DND-41 (cell line): ENCODE results near the gene RCAN1.

Source experiments
- ATAC-seq: fragments of 200-7000 bp; cut with Tn5 transposase; 3 replicates; pipeline ENCODE4 v1.9.1; 2021; ENCODE audit warnings: low read depth; ENCODE audit not compliant: insufficient read depth
- DNase-seq: peaks from one replicate; pipeline ENCODE4 v3.0.0-alpha.2; 2020
- H2AFZ ChIP-seq: 2 replicates; pipeline ENCODE4 v1.6.0; 2012; ENCODE audit warnings: low read depth, low read length
- H3K27ac ChIP-seq: 2 replicates; pipeline ENCODE4 v1.5.1; 2012; ENCODE audit warnings: low read length, inconsistent platforms
- H3K27me3 ChIP-seq: fragments of 200-600 bp; sonication (generic); 2 replicates; pipeline ENCODE4 v1.6.0; 2012; ENCODE audit warnings: low read length, mild to moderate bottlenecking, inconsistent platforms; ENCODE audit not compliant: insufficient read depth, poor library complexity
- H3K36me3 ChIP-seq: 2 replicates; pipeline ENCODE4 v1.5.1; 2012; ENCODE audit warnings: low read length, inconsistent platforms; ENCODE audit not compliant: insufficient read depth
- H3K4me1 ChIP-seq: 2 replicates; pipeline ENCODE4 v1.5.1; 2012; ENCODE audit warnings: mild to moderate bottlenecking, low read length; ENCODE audit not compliant: insufficient read depth
- H3K4me2 ChIP-seq: 2 replicates; pipeline ENCODE4 v1.6.0; 2012; ENCODE audit warnings: mild to moderate bottlenecking, moderate library complexity, low read length, inconsistent platforms; ENCODE audit not compliant: insufficient read depth
- H3K4me3 ChIP-seq, 2 experiments: fragments of 200-600 bp in 1 of 2; shearing (Covaris generic) in 1 of 2; 2 replicates each; pipeline ENCODE4 v1.5.1; 2012 to 2016; ENCODE audit warnings: inconsistent platforms in 2 of 2, low read length in 2 of 2, mild to moderate bottlenecking in 2 of 2, low read depth in 1 of 2, moderate library complexity in 1 of 2
- H3K79me2 ChIP-seq: 2 replicates; pipeline ENCODE4 v1.6.0; 2012; ENCODE audit warnings: low read length, inconsistent platforms; ENCODE audit not compliant: insufficient read depth
- H3K9ac ChIP-seq: 2 replicates; pipeline ENCODE4 v1.6.0; 2012; ENCODE audit warnings: low read depth, mild to moderate bottlenecking, inconsistent platforms, low read length, moderate library complexity
- H3K9me3 ChIP-seq: 2 replicates; pipeline ENCODE4 v1.5.1; 2012; ENCODE audit warnings: low read length, moderate library complexity, mild to moderate bottlenecking, inconsistent platforms; ENCODE audit not compliant: insufficient read depth, severe bottlenecking
- H4K20me1 ChIP-seq: 2 replicates; pipeline ENCODE4 v1.6.0; 2012; ENCODE audit warnings: low read length; ENCODE audit not compliant: insufficient read depth
- CTCF ChIP-seq: IDR thresholded peaks from 2 replicates; pipeline ENCODE4 v1.5.1; 2012; ENCODE audit warnings: borderline replicate concordance, low read length, moderate library complexity, mild to moderate bottlenecking; ENCODE audit not compliant: poor library complexity, severe bottlenecking; ENCODE audit errors: extremely low read depth
- EZH2 ChIP-seq: IDR thresholded peaks from 3 replicates; pipeline ENCODE4 v1.6.1; 2012; ENCODE audit warnings: borderline replicate concordance, low read depth, mild to moderate bottlenecking, moderate library complexity, low read length, inconsistent platforms; ENCODE audit not compliant: severe bottlenecking

The RCAN1 gene

DNA sequence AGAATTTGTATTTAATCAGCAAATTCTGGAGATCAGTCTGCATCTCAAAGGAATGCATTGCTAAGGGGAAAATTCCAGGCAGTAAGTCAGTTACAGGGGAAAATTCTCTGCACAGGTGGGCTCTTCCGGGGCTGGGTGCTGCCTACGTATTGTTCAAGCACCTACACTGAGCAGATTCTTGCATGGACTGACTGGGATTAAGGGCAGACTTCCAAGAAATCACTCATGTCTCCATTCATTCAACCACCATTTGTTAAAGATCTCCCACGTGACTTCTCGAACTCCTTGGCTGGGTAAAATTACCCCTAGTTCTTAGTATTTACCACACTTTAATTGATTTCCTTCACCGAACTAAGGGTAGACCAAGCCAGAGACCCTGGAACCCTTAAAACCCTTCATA, 74.7 kb downstream of the RCAN1 start:
- no peaks in the 10 kb centered on the region for H3K9me3 ChIP-seq
- DNase-seq (no peak), ATAC-seq (no peak)
- no peak overlapping the region for H2AFZ ChIP-seq
- H3K27ac ChIP-seq: no peak overlapping the region
- no peak overlapping the region for H3K9ac ChIP-seq
- peaks cover 9% of the 10 kb centered on the region for H3K79me2 ChIP-seq
- no peak overlapping the region for H3K4me3 ChIP-seq
- no peaks in the 10 kb centered on the region for H4K20me1 ChIP-seq
- no peak for TF ChIP-seq CTCF
- H3K4me1 ChIP-seq: no peaks in the 10 kb centered on the region
- H3K36me3 ChIP-seq: no peaks in the 10 kb centered on the region
- H3K4me2 ChIP-seq: no peak overlapping the region
- no peaks in the 10 kb centered on the region for H3K27me3 ChIP-seq

- H3K27ac ChIP-seq: no peak overlapping the region
- no peak overlapping the region for H3K4me3 ChIP-seq
- H3K79me2 ChIP-seq: peaks cover 7% of the 10 kb centered on the region
- ATAC-seq (no peak), DNase-seq (no peak)
- no peak overlapping the region for H2AFZ ChIP-seq
- no peak overlapping the region for H3K9ac ChIP-seq
- no peaks in the 10 kb centered on the region for H3K4me1 ChIP-seq
- H4K20me1 ChIP-seq: peaks cover 4% of the 10 kb centered on the region; the same call in 1 of the 2 replicates
- H3K9me3 ChIP-seq: no peaks in the 10 kb centered on the region
- no peak for TF ChIP-seq CTCF
- no peak for TF ChIP-seq EZH2
- no peaks in the 10 kb centered on the region for H3K27me3 ChIP-seq
- no peaks in the 10 kb centered on the region for H3K36me3 ChIP-seq
- H3K4me2 ChIP-seq: no peak overlapping the region
Measured at GRCh38 chr21:34537838-34538237, 77.1 kb downstream of the RCAN1 start.

DNA sequence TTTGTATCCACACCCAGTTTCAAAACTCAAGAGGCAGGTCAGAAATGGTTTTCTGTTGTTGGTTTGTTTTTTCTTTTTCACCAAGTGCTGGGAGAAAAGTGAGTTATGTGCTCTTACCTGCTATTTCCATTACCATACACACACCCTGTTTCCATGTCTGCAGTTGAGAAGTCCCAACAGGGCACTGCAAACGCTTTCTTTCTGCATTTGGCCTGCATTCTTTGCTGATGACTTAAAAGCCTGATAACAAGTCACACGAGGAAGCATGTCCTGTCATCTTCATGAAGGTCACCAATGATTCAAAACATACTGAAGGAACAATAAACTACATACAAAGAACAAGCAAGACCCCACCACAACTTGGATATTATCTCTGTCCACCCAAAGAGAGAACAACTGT, 78.1 kb downstream of the RCAN1 start:
- H4K20me1 ChIP-seq: peaks cover 4% of the 10 kb centered on the region; the same call in 1 of the 2 replicates
- no peak for ATAC-seq

More for the DNA sequence above, 78.1 kb downstream of the RCAN1 start:
- no peak overlapping the region for H2AFZ ChIP-seq
- H3K36me3 ChIP-seq: no peaks in the 10 kb centered on the region
- no peak overlapping the region for H3K4me2 ChIP-seq
- H3K4me3 ChIP-seq: no peak overlapping the region
- TF ChIP-seq CTCF (no peak), EZH2 (no peak)
- H3K27ac ChIP-seq: no peak overlapping the region
- H3K9ac ChIP-seq: no peak overlapping the region
- H3K9me3 ChIP-seq: no peaks in the 10 kb centered on the region
- peaks cover 7% of the 10 kb centered on the region for H3K79me2 ChIP-seq
- no peak for DNase-seq
- no peaks in the 10 kb centered on the region for H3K27me3 ChIP-seq
- H3K4me1 ChIP-seq: no peaks in the 10 kb centered on the region
